Measurements from ENCODE around the gene CD2BP2. TPM values are rescaled to one million over a fixed set of nuclear protein-coding genes. Genes with fewer than 3 reads are reported as not detected.

CD2BP2 gene
- total and polyA plus RNA-seq, 2 of the 13 experiments (the other 11 are each of a cell fraction or from before 2014, with no cell fraction given): 24.9 to 54.6 TPM

DNA sequence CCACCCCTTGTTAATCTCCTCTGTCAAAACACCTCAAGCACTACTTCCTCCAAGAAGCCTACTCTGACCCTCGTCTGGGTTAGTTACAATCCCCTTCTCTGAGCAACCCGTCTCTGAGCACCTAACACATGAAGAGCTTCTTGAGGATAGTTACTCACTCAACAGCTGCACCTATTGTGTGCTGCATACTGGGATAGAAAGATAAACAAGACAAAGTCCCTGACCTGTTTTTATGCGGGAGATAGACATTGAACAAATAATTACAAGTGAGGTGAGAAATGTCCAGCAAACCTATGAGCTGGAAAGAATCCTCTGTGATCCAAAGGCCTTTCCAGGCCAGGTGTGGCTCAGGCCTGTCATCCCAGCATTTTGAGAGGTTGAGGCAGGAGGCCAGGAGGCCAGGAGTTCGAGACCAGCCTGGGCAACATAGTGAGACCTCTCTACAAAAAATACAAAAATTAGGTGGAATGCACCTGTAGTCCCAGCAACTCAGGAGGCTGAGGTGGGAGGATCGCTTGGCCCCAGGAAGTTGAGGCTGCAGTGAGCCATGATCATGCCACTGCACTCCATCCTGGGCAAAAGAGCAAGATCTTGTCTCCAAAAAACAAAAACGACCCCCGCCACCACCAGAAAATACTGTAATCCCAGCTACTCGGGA is 46.8 kb upstream of the CD2BP2 start (continued):
- TF ChIP-seq, protein P1, sequence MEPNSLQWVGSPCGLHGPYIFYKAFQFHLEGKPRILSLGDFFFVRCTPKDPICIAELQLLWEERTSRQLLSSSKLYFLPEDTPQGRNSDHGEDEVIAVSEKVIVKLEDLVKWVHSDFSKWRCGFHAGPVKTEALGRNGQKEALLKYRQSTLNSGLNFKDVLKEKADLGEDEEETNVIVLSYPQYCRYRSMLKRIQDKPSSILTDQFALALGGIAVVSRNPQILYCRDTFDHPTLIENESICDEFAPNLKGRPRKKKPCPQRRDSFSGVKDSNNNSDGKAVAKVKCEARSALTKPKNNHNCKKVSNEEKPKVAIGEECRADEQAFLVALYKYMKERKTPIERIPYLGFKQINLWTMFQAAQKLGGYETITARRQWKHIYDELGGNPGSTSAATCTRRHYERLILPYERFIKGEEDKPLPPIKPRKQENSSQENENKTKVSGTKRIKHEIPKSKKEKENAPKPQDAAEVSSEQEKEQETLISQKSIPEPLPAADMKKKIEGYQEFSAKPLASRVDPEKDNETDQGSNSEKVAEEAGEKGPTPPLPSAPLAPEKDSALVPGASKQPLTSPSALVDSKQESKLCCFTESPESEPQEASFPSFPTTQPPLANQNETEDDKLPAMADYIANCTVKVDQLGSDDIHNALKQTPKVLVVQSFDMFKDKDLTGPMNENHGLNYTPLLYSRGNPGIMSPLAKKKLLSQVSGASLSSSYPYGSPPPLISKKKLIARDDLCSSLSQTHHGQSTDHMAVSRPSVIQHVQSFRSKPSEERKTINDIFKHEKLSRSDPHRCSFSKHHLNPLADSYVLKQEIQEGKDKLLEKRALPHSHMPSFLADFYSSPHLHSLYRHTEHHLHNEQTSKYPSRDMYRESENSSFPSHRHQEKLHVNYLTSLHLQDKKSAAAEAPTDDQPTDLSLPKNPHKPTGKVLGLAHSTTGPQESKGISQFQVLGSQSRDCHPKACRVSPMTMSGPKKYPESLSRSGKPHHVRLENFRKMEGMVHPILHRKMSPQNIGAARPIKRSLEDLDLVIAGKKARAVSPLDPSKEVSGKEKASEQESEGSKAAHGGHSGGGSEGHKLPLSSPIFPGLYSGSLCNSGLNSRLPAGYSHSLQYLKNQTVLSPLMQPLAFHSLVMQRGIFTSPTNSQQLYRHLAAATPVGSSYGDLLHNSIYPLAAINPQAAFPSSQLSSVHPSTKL (CRISPR knock-in tag; IDR thresholded peaks at IDR 0.05): peak; percentile 80
- TF ChIP-seq MIXL1 (CRISPR knock-in tag; IDR thresholded peaks at IDR 0.05): peak; percentile 90
- TF ChIP-seq ZNF292 (CRISPR knock-in tag; IDR thresholded peaks at IDR 0.05; ENCODE audit: borderline replicate concordance, low read depth): peak; percentile 37; the same call in 1 of the 2 replicates
- TF ChIP-seq TOE1 (CRISPR knock-in tag; IDR thresholded peaks at IDR 0.05): peak; percentile 65; the same call in 1 of the 2 replicates
- no peak for TF ChIP-seq SNAI1 (CRISPR knock-in tag; IDR thresholded peaks at IDR 0.05; ENCODE audit: borderline replicate concordance)
- peak; percentile 75; the same call in 1 of the 2 replicates for TF ChIP-seq ZFP82 (CRISPR knock-in tag; IDR thresholded peaks at IDR 0.05; ENCODE audit: borderline replicate concordance)
- TF ChIP-seq ZKSCAN5 (CRISPR knock-in tag; IDR thresholded peaks at IDR 0.05): peak; percentile 69; the same call in 1 of the 2 replicates
- TF ChIP-seq ZNF577 (CRISPR knock-in tag; IDR thresholded peaks at IDR 0.05; ENCODE audit: borderline replicate concordance, low read depth): no peak
- TF ChIP-seq CENPX (CRISPR knock-in tag; IDR thresholded peaks at IDR 0.05): no peak
- peak; percentile 39; the same call in 1 of the 2 replicates for TF ChIP-seq ZNF746 (CRISPR knock-in tag; IDR thresholded peaks at IDR 0.05)
- TF ChIP-seq ASH2L (IDR thresholded peaks at IDR 0.05; ENCODE audit: insufficient read length, low read depth, low read length): peak; percentile 82
- TF ChIP-seq ZNF260 (CRISPR knock-in tag; IDR thresholded peaks at IDR 0.05; ENCODE audit: borderline replicate concordance, low read depth): no peak
- TF ChIP-seq SIX4 (CRISPR knock-in tag; IDR thresholded peaks at IDR 0.05): 0 out of 2 replicates have a peak, but pooled peaks have one; percentile 19
- TF ChIP-seq TGIF2 (CRISPR knock-in tag; IDR thresholded peaks at IDR 0.05): peak; percentile 75
- no peak for TF ChIP-seq SMARCC2 (IDR thresholded peaks at IDR 0.05)
- TF ChIP-seq ZNF589 (CRISPR knock-in tag; conservative IDR thresholded peaks at IDR 0.05): no peak
- no peak for TF ChIP-seq PAF1 (CRISPR knock-in tag; IDR thresholded peaks at IDR 0.05)
- peak; percentile 64 for TF ChIP-seq KAT8 (CRISPR knock-in tag; IDR thresholded peaks at IDR 0.05)
- no peak; the same call in 1 of the 2 replicates for TF ChIP-seq ZNF501 (CRISPR knock-in tag; IDR thresholded peaks at IDR 0.05)
- TF ChIP-seq ZNF264 (CRISPR knock-in tag; IDR thresholded peaks at IDR 0.05): no peak
- no peak for TF ChIP-seq AGO2 (optimal IDR thresholded peaks at IDR 0.05; ENCODE audit: low read depth, low read length)
- TF ChIP-seq, protein P2, sequence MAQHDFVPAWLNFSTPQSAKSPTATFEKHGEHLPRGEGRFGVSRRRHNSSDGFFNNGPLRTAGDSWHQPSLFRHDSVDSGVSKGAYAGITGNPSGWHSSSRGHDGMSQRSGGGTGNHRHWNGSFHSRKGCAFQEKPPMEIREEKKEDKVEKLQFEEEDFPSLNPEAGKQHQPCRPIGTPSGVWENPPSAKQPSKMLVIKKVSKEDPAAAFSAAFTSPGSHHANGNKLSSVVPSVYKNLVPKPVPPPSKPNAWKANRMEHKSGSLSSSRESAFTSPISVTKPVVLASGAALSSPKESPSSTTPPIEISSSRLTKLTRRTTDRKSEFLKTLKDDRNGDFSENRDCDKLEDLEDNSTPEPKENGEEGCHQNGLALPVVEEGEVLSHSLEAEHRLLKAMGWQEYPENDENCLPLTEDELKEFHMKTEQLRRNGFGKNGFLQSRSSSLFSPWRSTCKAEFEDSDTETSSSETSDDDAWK (CRISPR knock-in tag; IDR thresholded peaks at IDR 0.05): no peak
- peak; percentile 54; the same call in 1 of the 2 replicates for TF ChIP-seq RAD21 (CRISPR knock-in tag; IDR thresholded peaks at IDR 0.05)
- TF ChIP-seq, protein P3, sequence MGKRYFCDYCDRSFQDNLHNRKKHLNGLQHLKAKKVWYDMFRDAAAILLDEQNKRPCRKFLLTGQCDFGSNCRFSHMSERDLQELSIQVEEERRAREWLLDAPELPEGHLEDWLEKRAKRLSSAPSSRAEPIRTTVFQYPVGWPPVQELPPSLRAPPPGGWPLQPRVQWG (CRISPR knock-in tag; IDR thresholded peaks at IDR 0.05; ENCODE audit: borderline replicate concordance, low read depth): no peak
- no peak for TF ChIP-seq TOPORS (CRISPR knock-in tag; IDR thresholded peaks at IDR 0.05)
